NCI-H1694 (cell line): ENCODE measurements around the gene GPX5.
"Not testable (repeated sequence)": the region's sequence is repeated elsewhere in the genome, so short reads cannot be mapped to it uniquely, and the experiment has no call there.

Source experiments
- DNase-seq: peaks from one replicate; lab custom pipeline; 2025; lab: John Stamatoyannopoulos, UW

The GPX5 gene

GRCh38 chr6:28512387-28512786 is 13.3 kb upstream of the GPX5 start:
- DNase-seq, result not testable (repeated sequence)

GRCh38 chr6:28515676-28516075 is 10.0 kb upstream of the GPX5 start, which contains the start of gene GPX6:
Gene GPX6 (minus strand): TSS chr6:28515793. CDS start chr6:28515743, 50 bp downstream.
- no peak for DNase-seq

GRCh38 chr6:28517964-28518363 is 7.7 kb upstream of the GPX5 start:
- DNase-seq, result no peak

GRCh38 chr6:28522594-28523240 is 3.0 kb upstream of the GPX5 start:
- no peak for DNase-seq

GRCh38 chr6:28523241-28523622 is 2.4 kb upstream of the GPX5 start:
- DNase-seq, result no peak

- no peak for DNase-seq
Observed at GRCh38 chr6:28530777-28531176, 5.1 kb downstream of the GPX5 start.

- DNase-seq, result no peak
Observed at GRCh38 chr6:28531479-28532128, 5.9 kb downstream of the GPX5 start.

- DNase-seq, result no peak
Observed at GRCh38 chr6:28534306-28534705, 8.6 kb downstream of the GPX5 start.

GRCh38 chr6:28534875-28535274 is 9.2 kb downstream of the GPX5 start:
- no peak for DNase-seq

GRCh38 chr6:28537065-28537464 is 11.4 kb downstream of the GPX5 start:
- DNase-seq, result no peak

GRCh38 chr6:28537509-28538140 is 11.9 kb downstream of the GPX5 start:
- DNase-seq, result no peak

- DNase-seq, result no peak
Observed at GRCh38 chr6:28541996-28542395, 16.3 kb downstream of the GPX5 start.

GRCh38 chr6:28542440-28543296 is 17.0 kb downstream of the GPX5 start:
- DNase-seq, result peak; percentile 82

GRCh38 chr6:28543651-28544610 is 18.2 kb downstream of the GPX5 start:
- DNase-seq, result no peak

GRCh38 chr6:28545955-28546354 is 20.3 kb downstream of the GPX5 start:
- no peak for DNase-seq

GRCh38 chr6:28547003-28547402 is 21.3 kb downstream of the GPX5 start:
- DNase-seq, result not testable (repeated sequence)

GRCh38 chr6:28551891-28552666 is 26.4 kb downstream of the GPX5 start:
- no peak for DNase-seq

GRCh38 chr6:28553384-28553985 is 27.8 kb downstream of the GPX5 start:
- DNase-seq, result no peak

GRCh38 chr6:28553986-28554881 is 28.6 kb downstream of the GPX5 start:
- DNase-seq, result no peak
